HCT116 (cell line): ENCODE results near the gene GCNT1. TPM values are rescaled to one million over a fixed set of nuclear protein-coding genes. Genes with fewer than 3 reads are reported as not detected.
"Not testable (repeated sequence)": the region's sequence is repeated elsewhere in the genome, so short reads cannot be mapped to it uniquely, and the experiment has no call there.

Source experiments
- ATAC-seq: fragments of 200-7000 bp; cut with Tn5 transposase; 2 replicates; pipeline ENCODE4 v1.9.1; 2020; ENCODE audit warnings: mild to moderate bottlenecking, moderate library complexity
- BruUV-seq: library from RNA; stranded (reverse); fragments of 400-500 nt; replicated peaks from 2 replicates; lab custom pipeline; 2021; lab: Mats Ljungman, UMichigan
- CTCF ChIA-PET: fragments of 300-600 bp; sonication (Branson Sonifier 250); formaldehyde crosslinking; loops from one replicate; lab custom pipeline; 2021; ENCODE audit warnings: antibody characterized with exemption; lab: Charles Lee
- POLR2A ChIA-PET: fragments of 300-600, 350-600 bp; sonication (Branson Sonifier 250); formaldehyde crosslinking; loops from one replicate; lab custom pipeline; 2021; ENCODE audit warnings: antibody characterized with exemption; lab: Charles Lee
- RAD21 ChIA-PET, 2 experiments: fragments of 300-600 bp; sonication (Branson Sonifier 250); formaldehyde crosslinking; loops; one replicate each; lab custom pipeline; 2023; ENCODE audit warnings: low total read pairs in 2 of 2; ENCODE audit not compliant: uncharacterized antibody in 2 of 2, unreplicated experiment in 2 of 2, low non-redundant PET in 1 of 2; lab: Charles Lee
- DNase-seq: peaks from one replicate; pipeline ENCODE4 v3.0.0-alpha.2; 2010; ENCODE audit warnings: low read depth, low spot score
- H2AFZ ChIP-seq: fragments of 200-600 bp; shearing (Covaris generic), sonication (generic); 2 replicates; pipeline ENCODE4 v1.6.1; 2017; ENCODE audit warnings: low read depth, mixed run types, mixed read lengths, antibody characterized with exemption, low read length; ENCODE audit not compliant: poor library complexity, severe bottlenecking
- H3K27ac ChIP-seq: 2 replicates; pipeline ENCODE4 v1.5.1; 2012; ENCODE audit warnings: low read depth, low read length
- H3K27me3 ChIP-seq: fragments of 200-600 bp; sonication (generic); 2 replicates; pipeline ENCODE4 v1.6.1; 2016; ENCODE audit warnings: mixed run types, low read length, mixed read lengths; ENCODE audit not compliant: insufficient read depth
- H3K36me3 ChIP-seq, 2 experiments: fragments of 200-500 bp in 1 of 2; fragments of 200-600 bp in 1 of 2; sonication (Bioruptor generic) in 1 of 2; sonication (generic) in 1 of 2; 2 replicates each; pipeline versions ENCODE4 v1.5.1 to v1.6.1; 2014 to 2016; ENCODE audit warnings: low read length in 2 of 2, inconsistent platforms in 1 of 2, mixed read lengths in 1 of 2, mixed run types in 1 of 2; ENCODE audit not compliant: insufficient read depth in 2 of 2, control insufficient read depth in 1 of 2
- H3K4me1 ChIP-seq, 2 experiments: fragments of 200-600 bp in 1 of 2; sonication (generic) in 1 of 2; 2 replicates each; pipeline versions ENCODE4 v1.5.1 to v1.6.1; 2012 to 2017; ENCODE audit warnings: low read length in 2 of 2, inconsistent platforms in 1 of 2, mild to moderate bottlenecking in 1 of 2, mixed read lengths in 1 of 2, mixed run types in 1 of 2, moderate library complexity in 1 of 2; ENCODE audit not compliant: insufficient read depth in 2 of 2, control insufficient read depth in 1 of 2
- H3K4me2 ChIP-seq: fragments of 200-600 bp; sonication (generic); 2 replicates; pipeline ENCODE4 v1.6.1; 2017; ENCODE audit warnings: mixed run types, low read length, mixed read lengths
- H3K4me3 ChIP-seq, 2 experiments: fragments of 200-600 bp in 1 of 2; sonication (generic) in 1 of 2; replicated peaks in 1 of 2; 2 replicates each; pipeline ENCODE4 v1.5.1; 2011 to 2016; ENCODE audit warnings: low read length in 2 of 2, control low read depth in 1 of 2, low read depth in 1 of 2, mild to moderate bottlenecking in 1 of 2, mixed read lengths in 1 of 2, mixed run types in 1 of 2
- H3K79me2 ChIP-seq: fragments of 200-600 bp; sonication (generic); 2 replicates; pipeline ENCODE4 v1.6.1; 2017; ENCODE audit warnings: mild to moderate bottlenecking, mixed run types, low read length, moderate library complexity, mixed read lengths; ENCODE audit not compliant: insufficient read depth
- H3K9ac ChIP-seq: fragments of 200-600 bp; sonication (generic); 2 replicates; pipeline ENCODE4 v1.6.1; 2016; ENCODE audit warnings: low read length, mixed read lengths
- H3K9me2 ChIP-seq: fragments of 200-600 bp; sonication (generic), shearing (Covaris generic); 2 replicates; pipeline ENCODE4 v1.6.1; 2017; ENCODE audit warnings: mixed run types, mild to moderate bottlenecking, moderate library complexity; ENCODE audit not compliant: insufficient read depth
- H3K9me3 ChIP-seq, 2 experiments: fragments of 200-500 bp in 1 of 2; fragments of 200-600 bp in 1 of 2; sonication (Bioruptor generic) in 1 of 2; sonication (generic) in 1 of 2; 2 replicates each; pipeline ENCODE4 v1.6.1; 2014 to 2017; ENCODE audit warnings: low read length in 2 of 2, mixed read lengths in 2 of 2, inconsistent platforms in 1 of 2, low read depth in 1 of 2, mild to moderate bottlenecking in 1 of 2, mixed run types in 1 of 2, moderate library complexity in 1 of 2; ENCODE audit not compliant: control insufficient read depth in 1 of 2, insufficient read depth in 1 of 2
- H4K20me1 ChIP-seq: fragments of 200-600 bp; sonication (generic), shearing (Covaris generic); 2 replicates; pipeline ENCODE4 v1.6.1; 2017; ENCODE audit warnings: mixed run types, mild to moderate bottlenecking, moderate library complexity; ENCODE audit not compliant: insufficient read depth
- CBX3 ChIP-seq: IDR thresholded peaks from 2 replicates; pipeline ENCODE4 v1.6.1; 2012; ENCODE audit warnings: low read depth
- CEBPB ChIP-seq: IDR thresholded peaks from 2 replicates; pipeline ENCODE4 v1.6.1; 2012; ENCODE audit warnings: low read depth
- EGR1 ChIP-seq: IDR thresholded peaks from 2 replicates; pipeline ENCODE4 v1.6.1; 2012; ENCODE audit warnings: low read depth
- ELF1 ChIP-seq: IDR thresholded peaks from 2 replicates; pipeline ENCODE4 v1.6.1; 2012; ENCODE audit warnings: low read depth, borderline replicate concordance
- EZH2phosphoT487 ChIP-seq: fragments of 200-600 bp; IDR thresholded peaks from 2 replicates; pipeline ENCODE4 v1.6.1; 2018; ENCODE audit warnings: antibody characterized with exemption, borderline replicate concordance
- FOSL1 ChIP-seq: IDR thresholded peaks from 2 replicates; pipeline ENCODE4 v1.6.1; 2012; ENCODE audit warnings: low read depth
- JUND ChIP-seq: IDR thresholded peaks from 2 replicates; pipeline ENCODE4 v1.6.1; 2012
- POLR2A ChIP-seq: IDR thresholded peaks from 2 replicates; pipeline ENCODE4 v1.7.0; 2011; ENCODE audit warnings: borderline replicate concordance; ENCODE audit not compliant: insufficient read depth, insufficient read length; ENCODE audit errors: extremely low read depth
- POLR2AphosphoS5 ChIP-seq: IDR thresholded peaks from 2 replicates; pipeline ENCODE4 v1.6.1; 2011; ENCODE audit warnings: mild to moderate bottlenecking, low read depth, low read length, moderate library complexity
- RAD21 ChIP-seq: IDR thresholded peaks from 2 replicates; pipeline ENCODE4 v1.6.1; 2012; ENCODE audit warnings: low read depth, mild to moderate bottlenecking
- SIN3A ChIP-seq: IDR thresholded peaks from 2 replicates; pipeline ENCODE4 v1.6.1; 2012; ENCODE audit warnings: low read depth
- SP1 ChIP-seq: IDR thresholded peaks from 2 replicates; pipeline ENCODE4 v1.6.1; 2012; ENCODE audit warnings: low read depth
- SRF ChIP-seq: IDR thresholded peaks from 2 replicates; pipeline ENCODE4 v1.6.1; 2012; ENCODE audit warnings: low read depth
- YY1 ChIP-seq: IDR thresholded peaks from 2 replicates; pipeline ENCODE4 v1.6.1; 2011; ENCODE audit warnings: low read length, low read depth, moderate library complexity, mild to moderate bottlenecking; ENCODE audit not compliant: insufficient replicate concordance; ENCODE audit errors: extremely low read depth
- ZFX ChIP-seq: fragments of 450-650 bp; IDR thresholded peaks from 2 replicates; pipeline ENCODE4 v1.6.1; 2017
- intact Hi-C: fragments of 100-400 bp; cut with micrococcal nuclease; formaldehyde crosslinking; loops from 2 replicates; pipeline ENCODE4 v1.10.0; 2022
- total RNA-seq: library from RNA; stranded (reverse); gene quantifications from one replicate; pipeline ENCODE4 v1.2.1, GENCODE V29; 2021; ENCODE audit not compliant: unreplicated experiment
- TF ChIP-seq, protein P1 (sequence below): IDR thresholded peaks from 2 replicates; pipeline ENCODE4 v1.6.1; 2012; ENCODE audit warnings: low read depth
- TF ChIP-seq, protein P2 (sequence below): IDR thresholded peaks from 2 replicates; pipeline ENCODE4 v1.6.1; 2011; ENCODE audit warnings: mild to moderate bottlenecking, low read length, moderate library complexity; ENCODE audit not compliant: insufficient replicate concordance; ENCODE audit errors: extremely low read depth

GCNT1 gene
- total RNA-seq, 1 experiment from 2014 or later = 5.8 TPM

DNA sequence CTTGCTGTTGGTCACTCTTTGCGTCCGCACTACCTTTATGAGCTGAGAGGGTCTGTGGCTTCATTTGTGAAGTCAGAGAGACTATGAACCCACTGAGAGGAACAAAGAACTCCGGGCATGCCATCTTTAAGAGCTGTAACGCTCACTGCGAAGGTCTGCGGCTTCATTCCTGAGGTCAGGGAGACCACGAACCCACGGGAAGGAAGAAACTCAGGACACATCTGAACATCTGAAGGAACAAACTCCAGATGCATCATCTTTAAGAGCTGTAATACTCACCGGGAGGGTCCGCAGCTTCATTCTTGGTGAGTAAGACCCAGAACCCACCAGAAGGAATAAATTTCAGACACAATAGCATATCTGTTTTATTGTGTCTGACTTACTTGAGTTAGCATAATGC lies 19.2 kb downstream of the GCNT1 start:
- no peaks in the 10 kb centered on the region for H3K36me3 ChIP-seq
- no peaks in the 10 kb centered on the region for H3K27me3 ChIP-seq
- H3K4me3 ChIP-seq = no peak overlapping the region
- no peak overlapping the region for H3K27ac ChIP-seq
- H3K79me2 ChIP-seq = no peaks in the 10 kb centered on the region
- ChIA-PET CTCF (no interaction called here), RAD21 (no interaction called here), POLR2A (no interaction called here)
- no peaks in the 10 kb centered on the region for H4K20me1 ChIP-seq
- DNase-seq = no peak
- H3K9ac ChIP-seq = no peak overlapping the region
- no TSS peak for BruUV-seq
- no peaks in the 10 kb centered on the region for H3K9me3 ChIP-seq
- H3K9me2 ChIP-seq = no peaks in the 10 kb centered on the region
- no peak for ATAC-seq
- H3K4me1 ChIP-seq = no peaks in the 10 kb centered on the region
- H2AFZ ChIP-seq = no peak overlapping the region
- intact Hi-C loops = no loop called here
- TF ChIP-seq ELF1 = no peak
- no peak for TF ChIP-seq YY1
- no peak for TF ChIP-seq EZH2phosphoT487
- no peak for TF ChIP-seq SP1
- TF ChIP-seq CBX3 = no peak
- TF ChIP-seq SRF = no peak
- TF ChIP-seq CEBPB = no peak
- TF ChIP-seq POLR2AphosphoS5 = no peak
- TF ChIP-seq EGR1 = no peak
- TF ChIP-seq ZFX = no peak
- no peak for TF ChIP-seq RAD21
- no peak for TF ChIP-seq POLR2A
- TF ChIP-seq, protein P1, sequence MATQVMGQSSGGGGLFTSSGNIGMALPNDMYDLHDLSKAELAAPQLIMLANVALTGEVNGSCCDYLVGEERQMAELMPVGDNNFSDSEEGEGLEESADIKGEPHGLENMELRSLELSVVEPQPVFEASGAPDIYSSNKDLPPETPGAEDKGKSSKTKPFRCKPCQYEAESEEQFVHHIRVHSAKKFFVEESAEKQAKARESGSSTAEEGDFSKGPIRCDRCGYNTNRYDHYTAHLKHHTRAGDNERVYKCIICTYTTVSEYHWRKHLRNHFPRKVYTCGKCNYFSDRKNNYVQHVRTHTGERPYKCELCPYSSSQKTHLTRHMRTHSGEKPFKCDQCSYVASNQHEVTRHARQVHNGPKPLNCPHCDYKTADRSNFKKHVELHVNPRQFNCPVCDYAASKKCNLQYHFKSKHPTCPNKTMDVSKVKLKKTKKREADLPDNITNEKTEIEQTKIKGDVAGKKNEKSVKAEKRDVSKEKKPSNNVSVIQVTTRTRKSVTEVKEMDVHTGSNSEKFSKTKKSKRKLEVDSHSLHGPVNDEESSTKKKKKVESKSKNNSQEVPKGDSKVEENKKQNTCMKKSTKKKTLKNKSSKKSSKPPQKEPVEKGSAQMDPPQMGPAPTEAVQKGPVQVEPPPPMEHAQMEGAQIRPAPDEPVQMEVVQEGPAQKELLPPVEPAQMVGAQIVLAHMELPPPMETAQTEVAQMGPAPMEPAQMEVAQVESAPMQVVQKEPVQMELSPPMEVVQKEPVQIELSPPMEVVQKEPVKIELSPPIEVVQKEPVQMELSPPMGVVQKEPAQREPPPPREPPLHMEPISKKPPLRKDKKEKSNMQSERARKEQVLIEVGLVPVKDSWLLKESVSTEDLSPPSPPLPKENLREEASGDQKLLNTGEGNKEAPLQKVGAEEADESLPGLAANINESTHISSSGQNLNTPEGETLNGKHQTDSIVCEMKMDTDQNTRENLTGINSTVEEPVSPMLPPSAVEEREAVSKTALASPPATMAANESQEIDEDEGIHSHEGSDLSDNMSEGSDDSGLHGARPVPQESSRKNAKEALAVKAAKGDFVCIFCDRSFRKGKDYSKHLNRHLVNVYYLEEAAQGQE = no peak
- TF ChIP-seq, protein P2, sequence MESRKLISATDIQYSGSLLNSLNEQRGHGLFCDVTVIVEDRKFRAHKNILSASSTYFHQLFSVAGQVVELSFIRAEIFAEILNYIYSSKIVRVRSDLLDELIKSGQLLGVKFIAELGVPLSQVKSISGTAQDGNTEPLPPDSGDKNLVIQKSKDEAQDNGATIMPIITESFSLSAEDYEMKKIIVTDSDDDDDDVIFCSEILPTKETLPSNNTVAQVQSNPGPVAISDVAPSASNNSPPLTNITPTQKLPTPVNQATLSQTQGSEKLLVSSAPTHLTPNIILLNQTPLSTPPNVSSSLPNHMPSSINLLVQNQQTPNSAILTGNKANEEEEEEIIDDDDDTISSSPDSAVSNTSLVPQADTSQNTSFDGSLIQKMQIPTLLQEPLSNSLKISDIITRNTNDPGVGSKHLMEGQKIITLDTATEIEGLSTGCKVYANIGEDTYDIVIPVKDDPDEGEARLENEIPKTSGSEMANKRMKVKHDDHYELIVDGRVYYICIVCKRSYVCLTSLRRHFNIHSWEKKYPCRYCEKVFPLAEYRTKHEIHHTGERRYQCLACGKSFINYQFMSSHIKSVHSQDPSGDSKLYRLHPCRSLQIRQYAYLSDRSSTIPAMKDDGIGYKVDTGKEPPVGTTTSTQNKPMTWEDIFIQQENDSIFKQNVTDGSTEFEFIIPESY = no peak
- TF ChIP-seq SIN3A = no peak
- TF ChIP-seq FOSL1 = no peak
- TF ChIP-seq JUND = no peak
- no peak overlapping the region for H3K4me2 ChIP-seq

DNA sequence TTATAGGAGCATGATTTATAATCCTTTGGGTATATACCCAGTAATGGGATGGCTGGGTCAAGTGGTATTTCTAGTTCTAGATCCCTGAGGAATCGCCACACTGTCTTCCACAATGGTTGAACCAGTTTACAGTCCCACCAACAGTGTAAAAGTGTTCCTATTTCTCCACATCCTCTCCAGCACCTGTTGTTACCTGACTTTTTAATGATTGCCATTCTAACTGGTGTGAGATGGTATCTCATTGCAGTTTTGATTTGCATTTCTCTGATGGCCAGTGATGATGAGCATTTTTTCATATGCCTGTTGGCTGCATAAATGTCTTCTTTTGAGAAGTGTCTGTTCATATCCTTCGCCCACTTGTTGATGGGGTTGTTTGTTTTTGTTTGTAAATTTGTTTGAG lies 20.4 kb downstream of the GCNT1 start:
- DNase-seq, H3K79me2 ChIP-seq, BruUV-seq: not testable (repeated sequence)

More for the DNA sequence above, 20.4 kb downstream of the GCNT1 start:
- POLR2A ChIA-PET, H3K4me3 ChIP-seq, H3K36me3 ChIP-seq, H3K9me3 ChIP-seq, H4K20me1 ChIP-seq, intact Hi-C loops, H3K27ac ChIP-seq, H3K9ac ChIP-seq, ATAC-seq, H3K4me2 ChIP-seq, H3K4me1 ChIP-seq, H3K9me2 ChIP-seq, H2AFZ ChIP-seq, CTCF ChIA-PET, H3K27me3 ChIP-seq, RAD21 ChIA-PET: not testable (repeated sequence)
